HCT116 (cell line): Measurements from ENCODE around the gene SEMA4A. TPM values are rescaled to one million over a fixed set of nuclear protein-coding genes. Genes with fewer than 3 reads are reported as not detected.

Experiments
- ATAC-seq: fragments of 200-7000 bp; cut with Tn5 transposase; 2 replicates; pipeline ENCODE4 v1.9.1; 2020; ENCODE audit warnings: mild to moderate bottlenecking, moderate library complexity
- BruUV-seq: library from RNA; stranded (reverse); fragments of 400-500 nt; replicated peaks from 2 replicates; lab custom pipeline; 2021; lab: Mats Ljungman, UMichigan
- CTCF ChIA-PET: fragments of 300-600 bp; sonication (Branson Sonifier 250); formaldehyde crosslinking; loops from one replicate; lab custom pipeline; 2021; ENCODE audit warnings: antibody characterized with exemption; lab: Charles Lee
- POLR2A ChIA-PET: fragments of 300-600, 350-600 bp; sonication (Branson Sonifier 250); formaldehyde crosslinking; loops from one replicate; lab custom pipeline; 2021; ENCODE audit warnings: antibody characterized with exemption; lab: Charles Lee
- RAD21 ChIA-PET, 2 experiments: fragments of 300-600 bp; sonication (Branson Sonifier 250); formaldehyde crosslinking; loops; one replicate each; lab custom pipeline; 2023; ENCODE audit warnings: low total read pairs in 2 of 2; ENCODE audit not compliant: uncharacterized antibody in 2 of 2, unreplicated experiment in 2 of 2, low non-redundant PET in 1 of 2; lab: Charles Lee
- DNase-seq: peaks from one replicate; pipeline ENCODE4 v3.0.0-alpha.2; 2010; ENCODE audit warnings: low read depth, low spot score
- H2AFZ ChIP-seq: fragments of 200-600 bp; shearing (Covaris generic), sonication (generic); 2 replicates; pipeline ENCODE4 v1.6.1; 2017; ENCODE audit warnings: low read depth, mixed run types, mixed read lengths, antibody characterized with exemption, low read length; ENCODE audit not compliant: poor library complexity, severe bottlenecking
- H3K27ac ChIP-seq: 2 replicates; pipeline ENCODE4 v1.5.1; 2012; ENCODE audit warnings: low read depth, low read length
- H3K27me3 ChIP-seq: fragments of 200-600 bp; sonication (generic); 2 replicates; pipeline ENCODE4 v1.6.1; 2016; ENCODE audit warnings: mixed run types, low read length, mixed read lengths; ENCODE audit not compliant: insufficient read depth
- H3K36me3 ChIP-seq, 2 experiments: fragments of 200-500 bp in 1 of 2; fragments of 200-600 bp in 1 of 2; sonication (Bioruptor generic) in 1 of 2; sonication (generic) in 1 of 2; 2 replicates each; pipeline versions ENCODE4 v1.5.1 to v1.6.1; 2014 to 2016; ENCODE audit warnings: low read length in 2 of 2, inconsistent platforms in 1 of 2, mixed read lengths in 1 of 2, mixed run types in 1 of 2; ENCODE audit not compliant: insufficient read depth in 2 of 2, control insufficient read depth in 1 of 2
- H3K4me1 ChIP-seq, 2 experiments: fragments of 200-600 bp in 1 of 2; sonication (generic) in 1 of 2; 2 replicates each; pipeline versions ENCODE4 v1.5.1 to v1.6.1; 2012 to 2017; ENCODE audit warnings: low read length in 2 of 2, inconsistent platforms in 1 of 2, mild to moderate bottlenecking in 1 of 2, mixed read lengths in 1 of 2, mixed run types in 1 of 2, moderate library complexity in 1 of 2; ENCODE audit not compliant: insufficient read depth in 2 of 2, control insufficient read depth in 1 of 2
- H3K4me2 ChIP-seq: fragments of 200-600 bp; sonication (generic); 2 replicates; pipeline ENCODE4 v1.6.1; 2017; ENCODE audit warnings: mixed run types, low read length, mixed read lengths
- H3K4me3 ChIP-seq, 2 experiments: fragments of 200-600 bp in 1 of 2; sonication (generic) in 1 of 2; replicated peaks in 1 of 2; 2 replicates each; pipeline ENCODE4 v1.5.1; 2011 to 2016; ENCODE audit warnings: low read length in 2 of 2, control low read depth in 1 of 2, low read depth in 1 of 2, mild to moderate bottlenecking in 1 of 2, mixed read lengths in 1 of 2, mixed run types in 1 of 2
- H3K79me2 ChIP-seq: fragments of 200-600 bp; sonication (generic); 2 replicates; pipeline ENCODE4 v1.6.1; 2017; ENCODE audit warnings: mild to moderate bottlenecking, mixed run types, low read length, moderate library complexity, mixed read lengths; ENCODE audit not compliant: insufficient read depth
- H3K9ac ChIP-seq: fragments of 200-600 bp; sonication (generic); 2 replicates; pipeline ENCODE4 v1.6.1; 2016; ENCODE audit warnings: low read length, mixed read lengths
- H3K9me2 ChIP-seq: fragments of 200-600 bp; sonication (generic), shearing (Covaris generic); 2 replicates; pipeline ENCODE4 v1.6.1; 2017; ENCODE audit warnings: mixed run types, mild to moderate bottlenecking, moderate library complexity; ENCODE audit not compliant: insufficient read depth
- H3K9me3 ChIP-seq, 2 experiments: fragments of 200-500 bp in 1 of 2; fragments of 200-600 bp in 1 of 2; sonication (Bioruptor generic) in 1 of 2; sonication (generic) in 1 of 2; 2 replicates each; pipeline ENCODE4 v1.6.1; 2014 to 2017; ENCODE audit warnings: low read length in 2 of 2, mixed read lengths in 2 of 2, inconsistent platforms in 1 of 2, low read depth in 1 of 2, mild to moderate bottlenecking in 1 of 2, mixed run types in 1 of 2, moderate library complexity in 1 of 2; ENCODE audit not compliant: control insufficient read depth in 1 of 2, insufficient read depth in 1 of 2
- H4K20me1 ChIP-seq: fragments of 200-600 bp; sonication (generic), shearing (Covaris generic); 2 replicates; pipeline ENCODE4 v1.6.1; 2017; ENCODE audit warnings: mixed run types, mild to moderate bottlenecking, moderate library complexity; ENCODE audit not compliant: insufficient read depth
- CEBPB ChIP-seq: IDR thresholded peaks from 2 replicates; pipeline ENCODE4 v1.6.1; 2012; ENCODE audit warnings: low read depth
- EGR1 ChIP-seq: IDR thresholded peaks from 2 replicates; pipeline ENCODE4 v1.6.1; 2012; ENCODE audit warnings: low read depth
- EZH2 ChIP-seq: fragments of 200-600 bp; sonication (generic); IDR thresholded peaks from 2 replicates; pipeline ENCODE4 v1.6.1; 2017; ENCODE audit warnings: antibody characterized with exemption, mixed run types
- FOSL1 ChIP-seq: IDR thresholded peaks from 2 replicates; pipeline ENCODE4 v1.6.1; 2012; ENCODE audit warnings: low read depth
- POLR2A ChIP-seq: IDR thresholded peaks from 2 replicates; pipeline ENCODE4 v1.7.0; 2011; ENCODE audit warnings: borderline replicate concordance; ENCODE audit not compliant: insufficient read depth, insufficient read length; ENCODE audit errors: extremely low read depth
- POLR2AphosphoS5 ChIP-seq: IDR thresholded peaks from 2 replicates; pipeline ENCODE4 v1.6.1; 2011; ENCODE audit warnings: mild to moderate bottlenecking, low read depth, low read length, moderate library complexity
- SP1 ChIP-seq: IDR thresholded peaks from 2 replicates; pipeline ENCODE4 v1.6.1; 2012; ENCODE audit warnings: low read depth
- ZFX ChIP-seq: fragments of 450-650 bp; IDR thresholded peaks from 2 replicates; pipeline ENCODE4 v1.6.1; 2017
- intact Hi-C: fragments of 100-400 bp; cut with micrococcal nuclease; formaldehyde crosslinking; loops from 2 replicates; pipeline ENCODE4 v1.10.0; 2022
- total RNA-seq: library from RNA; stranded (reverse); gene quantifications from one replicate; pipeline ENCODE4 v1.2.1, GENCODE V29; 2021; ENCODE audit not compliant: unreplicated experiment
- TF ChIP-seq, protein P1 (sequence below): IDR thresholded peaks from 2 replicates; pipeline ENCODE4 v1.6.1; 2011; ENCODE audit warnings: mild to moderate bottlenecking, low read length, moderate library complexity; ENCODE audit not compliant: insufficient replicate concordance; ENCODE audit errors: extremely low read depth
- TF ChIP-seq, protein P2 (sequence below): IDR thresholded peaks from 2 replicates; pipeline ENCODE4 v1.6.1; 2012
- TF ChIP-seq, protein P3 (sequence below): IDR thresholded peaks from 2 replicates; pipeline ENCODE4 v1.6.1; 2012; ENCODE audit warnings: low read depth

Gene SEMA4A
- total RNA-seq, 1 experiment from 2014 or later = 0.39 TPM

DNA sequence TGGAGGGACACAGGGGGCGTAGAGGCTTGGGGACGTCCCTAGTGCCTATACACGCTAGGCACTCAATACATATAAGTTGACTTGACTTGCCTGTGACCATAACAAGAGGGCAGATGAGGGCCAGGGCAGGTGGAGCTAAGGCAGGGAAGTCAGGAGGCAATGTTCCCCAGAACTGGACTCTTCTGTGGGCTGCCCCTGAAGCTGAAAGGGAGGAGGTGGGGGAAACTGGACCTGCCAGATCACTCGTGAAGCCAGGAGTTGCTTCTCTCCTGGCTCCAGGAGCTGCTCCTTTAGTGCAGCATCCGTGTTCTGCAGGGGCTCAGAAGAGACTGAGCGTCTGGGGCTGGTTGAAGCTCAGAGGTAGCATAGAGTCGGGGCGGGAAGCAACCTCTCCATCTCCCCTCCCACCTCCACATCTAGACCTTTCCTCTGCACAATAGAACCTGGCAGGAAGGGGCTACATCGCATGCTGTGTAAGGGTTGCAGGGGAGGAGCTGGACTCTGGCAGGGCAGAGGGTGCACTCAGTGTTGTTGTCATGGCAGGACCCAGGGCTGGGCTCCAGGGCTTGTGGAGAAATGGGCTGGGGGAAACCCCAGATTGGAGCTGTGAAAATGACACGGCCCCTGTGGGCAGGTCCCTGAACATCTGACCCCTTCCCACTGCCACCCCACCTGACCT, 2.9 kb upstream of the SEMA4A start:
- no peak for DNase-seq
- ChIA-PET POLR2A (no interaction called here), CTCF (interaction anchor here (0.9 to 1.7 kb wide), 2 partner anchors 20 to 75 kb away, joined by 3 to 4 read pairs; no protein-coding TSS in a partner anchor), RAD21 (no interaction called here)
- no peak for TF ChIP-seq ZFX
- TF ChIP-seq FOSL1 = no peak
- no peak for TF ChIP-seq POLR2AphosphoS5
- TF ChIP-seq, protein P1, sequence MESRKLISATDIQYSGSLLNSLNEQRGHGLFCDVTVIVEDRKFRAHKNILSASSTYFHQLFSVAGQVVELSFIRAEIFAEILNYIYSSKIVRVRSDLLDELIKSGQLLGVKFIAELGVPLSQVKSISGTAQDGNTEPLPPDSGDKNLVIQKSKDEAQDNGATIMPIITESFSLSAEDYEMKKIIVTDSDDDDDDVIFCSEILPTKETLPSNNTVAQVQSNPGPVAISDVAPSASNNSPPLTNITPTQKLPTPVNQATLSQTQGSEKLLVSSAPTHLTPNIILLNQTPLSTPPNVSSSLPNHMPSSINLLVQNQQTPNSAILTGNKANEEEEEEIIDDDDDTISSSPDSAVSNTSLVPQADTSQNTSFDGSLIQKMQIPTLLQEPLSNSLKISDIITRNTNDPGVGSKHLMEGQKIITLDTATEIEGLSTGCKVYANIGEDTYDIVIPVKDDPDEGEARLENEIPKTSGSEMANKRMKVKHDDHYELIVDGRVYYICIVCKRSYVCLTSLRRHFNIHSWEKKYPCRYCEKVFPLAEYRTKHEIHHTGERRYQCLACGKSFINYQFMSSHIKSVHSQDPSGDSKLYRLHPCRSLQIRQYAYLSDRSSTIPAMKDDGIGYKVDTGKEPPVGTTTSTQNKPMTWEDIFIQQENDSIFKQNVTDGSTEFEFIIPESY = no peak
- TF ChIP-seq, protein P2, sequence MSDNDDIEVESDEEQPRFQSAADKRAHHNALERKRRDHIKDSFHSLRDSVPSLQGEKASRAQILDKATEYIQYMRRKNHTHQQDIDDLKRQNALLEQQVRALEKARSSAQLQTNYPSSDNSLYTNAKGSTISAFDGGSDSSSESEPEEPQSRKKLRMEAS = no peak
- TF ChIP-seq POLR2A = no peak
- no peak for TF ChIP-seq SP1
- no peak for TF ChIP-seq EZH2
- TF ChIP-seq EGR1 = no peak
- TF ChIP-seq, protein P3, sequence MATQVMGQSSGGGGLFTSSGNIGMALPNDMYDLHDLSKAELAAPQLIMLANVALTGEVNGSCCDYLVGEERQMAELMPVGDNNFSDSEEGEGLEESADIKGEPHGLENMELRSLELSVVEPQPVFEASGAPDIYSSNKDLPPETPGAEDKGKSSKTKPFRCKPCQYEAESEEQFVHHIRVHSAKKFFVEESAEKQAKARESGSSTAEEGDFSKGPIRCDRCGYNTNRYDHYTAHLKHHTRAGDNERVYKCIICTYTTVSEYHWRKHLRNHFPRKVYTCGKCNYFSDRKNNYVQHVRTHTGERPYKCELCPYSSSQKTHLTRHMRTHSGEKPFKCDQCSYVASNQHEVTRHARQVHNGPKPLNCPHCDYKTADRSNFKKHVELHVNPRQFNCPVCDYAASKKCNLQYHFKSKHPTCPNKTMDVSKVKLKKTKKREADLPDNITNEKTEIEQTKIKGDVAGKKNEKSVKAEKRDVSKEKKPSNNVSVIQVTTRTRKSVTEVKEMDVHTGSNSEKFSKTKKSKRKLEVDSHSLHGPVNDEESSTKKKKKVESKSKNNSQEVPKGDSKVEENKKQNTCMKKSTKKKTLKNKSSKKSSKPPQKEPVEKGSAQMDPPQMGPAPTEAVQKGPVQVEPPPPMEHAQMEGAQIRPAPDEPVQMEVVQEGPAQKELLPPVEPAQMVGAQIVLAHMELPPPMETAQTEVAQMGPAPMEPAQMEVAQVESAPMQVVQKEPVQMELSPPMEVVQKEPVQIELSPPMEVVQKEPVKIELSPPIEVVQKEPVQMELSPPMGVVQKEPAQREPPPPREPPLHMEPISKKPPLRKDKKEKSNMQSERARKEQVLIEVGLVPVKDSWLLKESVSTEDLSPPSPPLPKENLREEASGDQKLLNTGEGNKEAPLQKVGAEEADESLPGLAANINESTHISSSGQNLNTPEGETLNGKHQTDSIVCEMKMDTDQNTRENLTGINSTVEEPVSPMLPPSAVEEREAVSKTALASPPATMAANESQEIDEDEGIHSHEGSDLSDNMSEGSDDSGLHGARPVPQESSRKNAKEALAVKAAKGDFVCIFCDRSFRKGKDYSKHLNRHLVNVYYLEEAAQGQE = no peak
- TF ChIP-seq CEBPB = no peak
- Histone ChIP-seq H3K27me3 (no peaks in the 10 kb centered on the region; the same call in 1 of the 2 replicates), H3K9me2 (no peaks in the 10 kb centered on the region), H3K79me2 (no peaks in the 10 kb centered on the region), H3K9ac (no peak overlapping the region), H3K4me1 (peaks cover 8 to 12% of the 10 kb centered on the region in 2 experiments), H3K27ac (no peak overlapping the region), H3K36me3 (no peaks in the 10 kb centered on the region), H2AFZ (no peak overlapping the region), H3K9me3 (no peaks in the 10 kb centered on the region), H4K20me1 (no peaks in the 10 kb centered on the region), H3K4me2 (no peak overlapping the region), H3K4me3 (no peak overlapping the region)
- no TSS peak for BruUV-seq
- no peak for ATAC-seq
- intact Hi-C loops = no loop called here
